Gastroesophageal sphincter (tissue), 3 donors: Measurements from ENCODE around the gene ERBB4.

Experiments
- CTCF ChIP-seq, 4 experiments: fragments of 200-600 bp in 2 of 4; fragments of 450-650 bp in 2 of 4; sonication (generic) in 1 of 4; IDR thresholded peaks; one replicate each; pipeline ENCODE4 v1.5.1; 2017 to 2019; ENCODE audit warnings: antibody characterized with exemption in 4 of 4, mild to moderate bottlenecking in 2 of 4, moderate library complexity in 2 of 4
- POLR2A ChIP-seq, 2 donors: fragments of 450-650 bp; IDR thresholded peaks; one replicate each; pipeline ENCODE4 v1.6.1; 2017; ENCODE audit warnings: antibody characterized with exemption in 2 of 2, mild to moderate bottlenecking in 2 of 2, moderate library complexity in 1 of 2
- POLR2AphosphoS5 ChIP-seq: sonication (generic); formaldehyde crosslinking; IDR thresholded peaks from one replicate; pipeline ENCODE4 v1.6.1; 2017; ENCODE audit warnings: antibody characterized with exemption

- TF ChIP-seq CTCF (IDR thresholded peaks at IDR 0.05) (no peak), POLR2A (IDR thresholded peaks at IDR 0.05) (no peak), POLR2AphosphoS5 (no peak)
Measured at GRCh38 chr2:211833582-211834279, 704.9 kb downstream of the ERBB4 start.
